ENCODE data around the gene SOS1.
"Not testable (repeated sequence)": the region's sequence is repeated elsewhere in the genome, so short reads cannot be mapped to it uniquely, and the experiment has no call there.

SOS1 gene

DNA sequence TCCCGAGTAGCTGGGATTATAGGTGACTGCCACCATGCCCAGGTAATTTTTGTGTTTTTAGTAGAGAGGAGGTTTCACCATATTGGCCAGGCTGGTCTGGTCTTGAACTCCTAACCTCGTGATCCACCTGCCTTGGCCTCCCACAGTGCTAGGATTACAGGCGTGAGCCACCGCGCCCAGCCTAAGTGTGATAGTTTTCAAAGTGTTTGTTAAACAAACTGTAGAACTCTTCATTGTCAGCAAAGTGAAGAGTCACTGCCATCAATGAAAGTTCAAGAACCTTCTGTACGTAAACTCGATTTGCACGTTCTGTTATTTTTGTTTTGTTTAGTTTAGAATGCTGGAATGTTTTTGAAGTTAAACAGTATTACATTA, 18.0 kb upstream of the SOS1 start:
- no peak for DNase-seq

DNA sequence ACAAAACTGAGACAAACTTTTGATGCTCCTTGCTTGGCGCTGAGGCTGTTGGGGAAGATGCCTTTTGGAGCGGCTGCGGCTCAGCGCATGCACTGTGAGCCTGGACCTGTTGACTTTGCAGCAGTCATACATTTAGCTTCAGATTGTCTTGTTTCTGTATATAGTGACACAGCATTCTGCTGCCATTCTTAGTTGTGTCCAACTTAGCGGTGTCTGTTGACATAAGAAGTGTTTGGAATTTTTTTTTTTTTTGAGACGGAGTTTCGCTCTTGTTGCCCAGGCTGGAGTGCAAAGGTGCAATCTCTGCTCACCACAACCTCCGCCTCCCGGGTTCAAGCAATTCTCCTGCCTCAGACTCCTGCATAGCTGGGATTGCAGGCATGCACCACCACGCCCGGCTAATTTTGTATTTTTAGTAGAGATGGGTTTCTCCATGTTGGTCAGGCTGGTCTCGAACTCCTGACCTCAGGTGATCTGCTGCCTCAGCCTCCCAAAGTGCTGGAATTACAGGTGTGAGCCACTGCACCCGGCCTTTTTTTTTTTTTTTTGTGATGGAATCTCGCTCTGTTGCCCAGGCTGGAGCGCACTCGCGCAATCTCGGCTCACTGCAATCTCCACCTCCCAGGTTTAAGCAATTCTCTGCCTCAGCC, 17.5 kb upstream of the SOS1 start:
- DNase-seq = not testable (repeated sequence)

DNA sequence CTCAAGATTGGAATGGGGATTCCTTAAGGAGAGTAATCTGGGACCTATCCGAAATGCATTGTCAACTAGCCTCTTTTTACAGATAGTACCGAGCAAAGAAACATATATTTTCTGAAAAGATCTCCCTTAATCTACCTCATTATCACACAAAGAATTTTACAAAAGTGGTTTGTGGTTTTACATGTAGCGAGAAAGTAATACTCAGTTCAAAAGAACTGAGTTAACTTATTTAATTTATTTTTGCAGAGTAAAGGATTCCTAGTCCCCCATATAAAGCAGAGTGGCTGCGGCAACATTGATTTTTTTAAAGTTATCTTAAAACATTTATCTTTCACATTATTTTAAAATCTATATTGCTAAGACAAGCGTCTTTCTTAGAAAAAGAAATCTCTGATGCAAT, 15.9 kb upstream of the SOS1 start:
- no peak for DNase-seq

DNA sequence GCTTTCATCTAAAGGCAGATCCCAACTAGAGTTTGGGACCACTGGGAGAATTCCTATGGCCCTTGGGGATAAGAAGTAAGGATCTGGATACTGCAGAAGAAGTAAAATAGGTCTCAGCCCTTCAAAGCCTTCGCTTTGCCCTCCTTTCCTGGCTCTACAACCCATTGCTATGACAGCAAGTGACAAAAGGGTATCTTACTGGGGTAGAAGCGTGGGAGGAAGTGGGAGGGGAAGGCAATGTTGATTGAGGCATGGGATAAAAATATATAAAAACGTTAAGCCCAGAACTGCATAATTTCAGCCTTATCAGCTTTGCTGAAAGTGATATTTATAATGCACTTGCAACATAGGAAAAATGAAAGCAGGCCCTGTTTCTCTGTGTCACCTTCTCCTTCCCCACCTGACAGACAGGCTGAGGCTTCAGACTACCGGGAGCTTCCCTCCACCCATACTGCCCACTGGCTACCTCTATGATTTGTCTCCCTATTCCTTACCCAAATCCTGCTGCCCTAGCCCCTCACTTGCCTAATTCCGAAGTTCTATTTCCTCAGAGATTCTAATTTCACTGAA, 14.9 kb upstream of the SOS1 start:
- DNase-seq = no peak

DNA sequence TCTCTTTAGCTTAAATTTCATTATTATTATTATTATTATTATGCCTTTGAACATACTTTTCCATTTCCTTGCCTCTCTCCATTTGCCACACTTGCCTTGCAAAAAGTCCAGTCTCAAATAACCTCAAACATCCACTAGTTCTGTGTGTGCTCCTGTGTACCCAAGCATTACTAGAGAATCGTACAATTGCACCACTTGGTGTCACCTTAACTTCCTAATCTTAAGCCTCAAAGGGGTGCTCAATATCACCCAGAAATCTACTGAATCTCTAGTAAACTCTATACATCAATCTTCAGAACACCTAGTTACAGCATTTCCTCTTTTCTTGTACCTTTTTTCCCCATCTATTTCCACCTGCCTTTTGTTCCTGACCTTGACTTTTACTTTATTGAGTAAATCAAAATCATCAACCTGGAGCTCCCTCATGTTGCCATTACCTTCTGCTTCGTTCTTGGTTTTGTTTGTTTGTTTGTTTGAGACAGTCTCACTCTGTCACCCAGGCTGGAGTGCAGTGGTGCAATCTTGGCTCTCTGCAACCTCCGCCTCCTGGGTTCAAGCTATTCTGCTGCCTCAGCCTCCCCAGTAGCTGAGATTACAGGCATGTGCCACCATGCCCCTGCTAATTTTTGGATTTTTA, 12.5 kb upstream of the SOS1 start:
- no peak for DNase-seq

DNA sequence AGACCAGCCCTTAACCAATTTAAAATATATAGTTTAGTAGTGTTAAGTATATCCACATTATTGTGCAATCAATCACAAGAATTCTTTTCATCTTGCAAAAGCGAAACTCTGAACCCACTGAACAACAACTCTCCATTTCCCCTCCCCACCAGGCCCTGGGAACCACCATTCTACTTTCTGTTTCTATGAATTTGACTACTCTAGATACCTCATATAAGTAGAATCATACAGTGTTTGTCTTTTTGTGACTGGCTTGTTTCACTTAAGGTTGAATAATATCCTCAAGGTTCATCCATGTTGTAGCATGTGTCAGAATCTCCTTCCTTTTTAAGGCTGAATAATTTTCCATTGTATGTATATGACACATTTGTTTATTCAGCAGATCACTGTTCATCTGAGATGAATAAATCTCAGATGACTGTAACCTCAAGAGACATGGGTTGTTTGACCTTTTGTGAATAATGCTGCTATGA, 8.1 kb upstream of the SOS1 start:
- peak; percentile 16 for DNase-seq

DNA sequence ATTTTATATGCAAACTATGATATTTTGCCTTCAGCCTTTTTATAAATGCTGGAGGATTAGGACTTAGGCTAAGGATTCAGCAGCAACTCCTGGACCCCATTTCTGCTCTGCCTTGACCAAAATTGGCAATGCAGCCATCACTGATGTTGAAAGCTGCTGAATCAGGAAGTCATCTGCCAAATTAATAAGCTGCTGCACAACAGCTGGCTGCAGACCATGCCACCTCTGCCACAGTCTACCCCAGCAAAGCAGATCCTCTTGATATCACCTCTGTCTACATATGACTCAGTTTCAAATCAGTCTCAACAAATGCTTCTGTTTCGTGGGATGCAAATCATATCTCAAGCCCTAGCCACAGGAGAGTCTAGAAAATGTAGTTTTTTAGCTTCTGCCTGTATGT, 7.1 kb upstream of the SOS1 start:
- no peak for DNase-seq

DNA sequence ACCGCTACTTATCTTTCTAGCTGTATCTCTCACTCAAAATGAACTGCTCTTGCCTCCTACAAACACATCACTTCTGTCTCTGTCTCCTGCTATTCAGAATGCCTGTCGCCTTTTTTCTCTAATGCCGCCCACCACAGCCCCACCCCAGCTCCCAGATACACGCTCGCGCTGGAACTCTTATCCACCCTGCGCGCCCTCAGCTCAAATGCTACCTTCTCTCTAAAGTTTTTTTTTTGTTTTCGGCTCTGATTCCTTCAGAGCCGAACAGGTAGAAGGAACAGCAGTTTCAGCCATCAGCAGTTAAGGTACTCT, 3.9 kb upstream of the SOS1 start:
- DNase-seq = no peak

DNA sequence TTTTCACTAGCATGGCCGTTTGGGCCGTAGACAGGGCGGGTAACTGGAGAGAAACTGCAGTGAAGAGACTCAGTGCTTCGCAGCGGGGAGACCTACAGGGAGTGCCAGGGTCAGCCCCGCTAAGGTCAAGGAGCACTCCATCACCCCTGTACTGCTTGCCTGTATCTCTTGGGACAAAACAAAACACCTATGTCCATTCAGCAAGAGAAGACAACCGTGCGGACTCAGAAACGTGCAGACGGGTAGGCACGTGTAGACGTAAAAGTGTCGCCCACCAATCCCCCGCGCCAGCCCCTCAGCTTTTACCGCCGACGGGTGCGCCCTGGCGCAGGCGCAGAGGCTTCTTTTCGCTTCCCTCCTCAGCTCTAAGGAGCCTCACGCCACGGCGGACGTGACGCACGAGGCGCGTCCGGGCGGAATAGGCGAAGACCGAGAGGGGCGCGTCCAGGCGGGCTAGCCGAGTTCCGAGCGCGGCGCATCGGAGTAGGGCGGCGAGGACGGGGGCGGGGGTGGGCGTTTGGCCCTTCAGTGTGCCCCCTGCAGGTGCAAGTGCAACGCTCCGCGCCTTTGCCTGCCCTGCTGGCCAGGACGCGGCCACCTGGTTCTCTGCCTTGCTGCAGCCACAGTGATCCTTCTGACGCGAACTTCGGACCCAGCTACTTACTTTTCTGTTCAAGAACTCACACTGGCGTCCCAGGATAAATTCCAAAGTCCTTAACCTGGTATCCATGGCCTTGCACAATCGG, 3.3 kb upstream of the SOS1 start:
- DNase-seq = peak; percentile 96

DNA sequence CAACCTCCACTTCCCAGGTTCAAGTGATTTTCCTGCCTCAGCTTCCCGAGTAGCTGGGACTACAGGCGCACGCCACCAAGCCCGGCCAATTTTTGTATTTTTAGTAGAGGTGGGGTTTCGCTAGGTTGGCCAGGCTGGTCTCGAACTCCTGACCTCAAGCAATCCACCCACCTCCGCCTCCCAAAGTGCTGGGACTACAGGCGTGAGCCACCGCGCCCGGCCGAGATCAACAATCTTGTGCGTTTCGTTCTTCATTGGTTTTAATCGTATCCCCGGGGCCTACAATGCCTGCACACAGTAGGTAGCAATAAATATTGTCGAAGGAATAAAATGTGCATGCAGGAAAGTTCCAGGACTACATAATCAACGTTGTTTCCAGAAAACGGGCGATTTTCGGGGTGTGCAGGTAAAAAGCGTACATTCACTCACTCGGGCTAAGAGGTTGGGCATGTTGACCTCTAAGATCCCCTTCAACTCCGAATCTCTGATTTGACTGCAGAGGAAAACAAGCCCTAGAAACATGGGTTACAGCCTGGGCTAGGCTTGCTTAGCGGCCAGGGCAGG, 2.7 kb upstream of the SOS1 start:
- no peak for DNase-seq

DNA sequence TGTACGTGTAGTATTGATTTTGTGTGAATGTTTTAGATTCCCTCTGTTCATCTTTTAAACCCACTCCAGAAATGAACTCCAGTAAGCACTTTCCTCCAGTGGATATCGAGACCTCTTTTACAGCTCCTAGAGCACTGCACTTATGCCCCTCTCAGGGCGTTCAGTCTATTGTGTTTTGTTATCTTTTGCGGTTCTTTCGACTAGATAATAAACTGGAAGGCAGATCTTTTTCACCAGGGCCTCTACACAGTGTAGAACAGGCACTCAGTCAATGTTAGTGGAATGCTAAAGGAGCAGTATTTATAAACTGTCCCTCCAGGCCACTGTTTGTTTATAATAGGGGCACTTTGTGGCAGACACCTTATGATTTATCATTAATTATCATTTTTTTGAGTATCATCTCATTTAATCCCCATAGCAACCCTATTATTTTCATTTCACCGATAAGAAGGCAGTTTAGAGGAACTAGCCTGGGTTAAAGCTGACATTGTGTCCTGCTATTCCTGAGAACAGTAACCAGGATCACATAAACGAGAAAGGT, 742 bp upstream of the SOS1 start:
- no peak for DNase-seq

DNA sequence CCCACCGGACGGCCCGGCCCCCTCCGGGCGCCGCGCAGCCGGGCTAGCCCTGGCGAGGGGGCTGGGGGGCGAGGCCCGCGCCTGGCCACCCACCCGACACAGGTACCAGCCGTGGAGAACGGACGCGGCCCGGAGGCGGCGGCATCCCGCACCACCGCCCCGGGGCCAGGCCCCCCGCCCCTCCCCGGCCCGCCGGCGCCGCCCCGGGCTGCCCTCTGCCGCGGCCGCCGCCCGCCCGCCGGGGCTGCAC, 405 bp downstream of the SOS1 start:
- no peak for DNase-seq

DNA sequence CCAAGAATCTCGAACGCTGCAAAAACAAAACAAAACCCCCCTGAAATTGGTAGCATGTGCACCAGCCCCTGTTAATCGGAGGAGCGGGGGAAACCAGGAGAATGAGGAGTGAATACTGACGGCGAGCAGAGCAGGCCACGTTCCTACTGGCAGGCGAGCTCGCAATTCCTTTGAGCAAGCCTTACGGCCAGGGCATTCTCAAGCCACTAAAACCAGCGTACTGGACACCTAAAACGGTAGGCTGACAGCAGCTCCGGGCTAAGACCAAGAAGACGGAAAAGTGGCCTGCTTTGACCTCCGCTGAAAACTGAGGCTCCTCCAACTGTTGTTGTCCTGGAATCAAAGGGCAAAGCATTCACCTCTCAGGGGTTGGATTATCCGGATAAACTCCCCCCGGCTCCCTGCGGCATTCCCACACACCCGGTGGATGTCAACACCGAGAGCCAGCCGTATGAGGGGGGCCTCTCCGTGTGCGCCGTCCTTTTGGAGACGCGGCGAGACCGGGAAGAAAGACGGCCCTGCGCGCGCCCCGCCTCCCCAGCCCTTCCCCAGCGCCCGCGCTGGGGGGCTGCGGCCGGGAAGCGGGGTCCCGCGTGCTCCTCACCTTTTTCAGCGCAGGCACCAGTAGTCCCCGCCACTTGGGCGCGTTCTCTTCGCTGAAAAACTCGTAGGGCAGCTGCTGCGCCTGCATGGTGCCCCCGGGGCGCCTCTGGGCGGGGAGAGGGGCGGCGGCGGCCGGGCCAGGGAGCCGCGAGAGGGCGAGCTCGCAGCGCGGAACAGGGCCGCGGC, 925 bp downstream of the SOS1 start:
- peak; percentile 51 for DNase-seq

DNA sequence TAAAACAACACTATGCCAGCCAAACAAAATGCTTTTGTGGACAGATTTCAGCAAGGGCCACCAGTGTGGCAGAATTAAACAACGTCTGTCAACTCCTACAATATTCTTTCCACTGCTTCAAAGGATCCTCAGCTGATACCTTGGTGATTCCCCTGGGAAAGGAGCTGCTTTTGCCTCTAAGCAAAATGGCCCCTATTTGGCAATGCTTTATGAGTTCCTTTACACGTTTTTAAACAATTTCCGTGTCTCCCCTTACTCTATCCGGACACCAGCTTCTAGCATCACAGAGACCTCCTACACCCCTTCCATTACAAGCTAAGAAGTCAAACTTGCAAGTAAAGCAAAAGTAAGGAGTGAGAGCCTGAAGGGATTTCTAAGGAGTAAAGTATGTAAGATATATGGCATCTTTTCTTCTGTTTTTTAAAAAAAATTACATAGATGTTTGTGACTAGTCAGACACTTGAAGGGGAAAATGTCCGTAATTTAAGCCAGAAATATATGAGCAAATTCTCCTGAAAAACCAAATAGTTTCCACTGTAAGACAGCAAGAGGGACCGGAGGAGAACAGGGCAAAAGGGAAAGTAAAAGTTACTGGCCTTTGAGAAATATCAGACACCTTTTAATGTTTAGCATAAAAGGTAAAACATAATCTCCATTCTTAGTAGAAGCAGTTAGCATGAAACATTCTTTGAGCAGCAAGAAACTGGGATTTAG, 1.9 kb downstream of the SOS1 start:
- no peak for DNase-seq

DNA sequence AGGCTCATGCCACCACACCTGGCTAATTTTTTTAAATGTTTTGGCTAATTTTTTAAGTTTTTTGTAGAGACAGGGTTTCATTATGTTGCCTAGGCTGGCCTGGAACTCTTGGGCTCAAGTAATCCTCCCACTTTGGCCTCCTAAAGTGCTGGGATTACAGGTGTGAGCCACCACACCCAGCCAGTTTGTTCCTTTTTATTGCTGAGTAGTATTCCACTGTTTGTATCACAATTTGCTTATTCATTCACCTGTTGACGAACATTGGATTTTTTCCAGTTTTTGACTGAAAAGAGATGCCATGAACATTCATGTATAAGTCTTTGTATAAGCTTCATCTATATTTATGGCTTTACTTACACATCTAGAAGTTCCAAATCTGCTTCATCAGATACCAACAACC, 5.3 kb downstream of the SOS1 start:
- DNase-seq = no peak

DNA sequence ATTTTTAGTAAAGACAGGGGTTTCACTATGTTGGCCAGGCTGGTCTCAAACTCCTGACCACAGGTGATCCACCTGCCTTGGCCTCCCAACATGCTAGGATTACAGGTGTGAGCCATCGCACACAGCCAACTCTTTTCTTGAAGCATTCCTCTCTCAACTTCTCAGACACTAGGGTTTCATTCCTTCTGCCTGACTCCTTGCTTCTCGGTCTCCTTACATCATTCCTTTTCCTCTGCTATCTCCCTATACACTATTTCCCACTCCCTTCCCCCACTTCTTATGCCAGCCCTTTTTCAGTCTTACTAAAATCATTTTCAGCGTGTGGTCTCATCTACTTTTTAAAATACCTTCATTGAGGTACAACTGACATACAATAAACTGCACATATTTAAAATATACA, 6.1 kb downstream of the SOS1 start:
- DNase-seq = peak; percentile 48

DNA sequence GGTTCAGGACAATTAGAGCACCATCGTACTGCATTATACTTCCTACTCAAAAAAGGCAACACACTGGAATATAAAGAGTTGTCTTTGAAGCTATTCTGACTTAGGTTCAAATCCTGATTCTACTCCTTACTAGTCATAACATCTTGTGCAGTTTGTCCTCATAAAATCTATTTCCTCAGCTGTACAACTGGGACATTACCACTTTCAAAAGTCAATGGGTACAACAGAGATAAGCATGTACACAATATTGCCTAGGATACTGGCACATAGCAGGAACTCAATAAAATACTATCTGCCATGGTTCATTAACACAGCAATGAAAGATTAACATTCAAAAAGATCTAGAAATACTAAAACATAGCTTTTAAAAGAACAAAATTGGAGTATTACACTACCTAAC, 11.3 kb downstream of the SOS1 start:
- DNase-seq = no peak

DNA sequence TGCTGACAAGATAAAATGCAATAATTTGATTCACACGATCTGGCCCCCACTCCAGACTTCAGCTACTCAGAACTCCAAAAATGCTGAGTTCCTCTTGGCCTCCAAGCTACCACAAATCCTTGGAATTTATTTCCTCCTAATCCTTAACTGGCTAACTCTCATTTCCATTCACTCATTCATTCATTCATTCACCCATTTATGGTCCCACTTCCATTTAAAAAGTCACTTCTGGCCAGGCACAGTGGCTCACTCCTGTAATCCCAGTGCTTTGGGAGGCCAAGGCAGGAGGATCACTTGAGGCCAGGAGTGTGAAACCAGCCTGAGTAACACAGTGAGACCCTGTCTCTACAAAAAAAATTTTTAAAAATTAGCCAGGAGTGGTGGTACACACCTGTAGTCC, 12.5 kb downstream of the SOS1 start:
- DNase-seq = no peak

DNA sequence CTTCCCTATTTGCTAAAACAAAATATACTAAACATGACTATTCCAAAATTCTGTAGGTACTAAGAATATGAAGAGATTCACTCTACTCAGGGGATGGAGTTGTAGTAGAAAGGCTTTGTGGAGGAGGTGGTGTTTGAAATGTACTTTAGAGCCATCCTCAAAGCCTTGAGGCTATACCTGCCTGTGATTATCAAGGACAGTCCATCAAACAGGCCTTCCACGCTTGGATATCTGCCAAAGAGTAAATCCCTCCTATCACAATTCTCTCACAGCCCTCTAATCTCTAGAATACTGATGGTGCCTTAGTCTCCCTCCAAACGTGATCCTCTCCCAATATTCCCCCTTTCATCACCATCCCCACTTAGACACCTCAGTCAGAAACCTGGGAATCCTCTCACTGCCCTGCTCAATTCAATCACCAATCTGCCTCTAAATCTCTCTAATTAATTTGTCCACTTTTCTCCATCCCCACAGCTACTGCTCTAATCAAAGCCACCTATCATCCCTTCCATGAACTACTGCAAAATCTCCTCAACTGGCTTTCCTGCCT, 13.1 kb downstream of the SOS1 start:
- no peak for DNase-seq

DNA sequence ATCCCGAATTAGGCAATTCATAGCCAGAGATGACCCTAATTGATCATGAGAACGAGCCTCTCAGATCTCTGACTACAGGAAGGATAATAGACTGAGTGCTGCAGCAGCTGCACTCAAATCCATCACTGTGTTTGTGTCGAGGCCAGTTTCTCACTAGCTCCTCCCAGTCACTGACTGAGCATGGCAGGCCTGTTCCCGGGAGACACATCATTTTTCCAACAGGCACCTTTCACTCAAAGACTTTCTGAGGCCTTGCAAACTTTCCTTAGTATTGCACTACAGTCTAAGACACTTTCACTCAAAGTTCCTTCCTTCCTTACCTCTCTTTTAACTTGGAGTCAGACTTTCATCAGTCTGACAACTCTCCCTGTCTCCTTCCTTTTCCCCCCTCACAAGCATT, 13.7 kb downstream of the SOS1 start:
- peak; percentile 19 for DNase-seq

DNA sequence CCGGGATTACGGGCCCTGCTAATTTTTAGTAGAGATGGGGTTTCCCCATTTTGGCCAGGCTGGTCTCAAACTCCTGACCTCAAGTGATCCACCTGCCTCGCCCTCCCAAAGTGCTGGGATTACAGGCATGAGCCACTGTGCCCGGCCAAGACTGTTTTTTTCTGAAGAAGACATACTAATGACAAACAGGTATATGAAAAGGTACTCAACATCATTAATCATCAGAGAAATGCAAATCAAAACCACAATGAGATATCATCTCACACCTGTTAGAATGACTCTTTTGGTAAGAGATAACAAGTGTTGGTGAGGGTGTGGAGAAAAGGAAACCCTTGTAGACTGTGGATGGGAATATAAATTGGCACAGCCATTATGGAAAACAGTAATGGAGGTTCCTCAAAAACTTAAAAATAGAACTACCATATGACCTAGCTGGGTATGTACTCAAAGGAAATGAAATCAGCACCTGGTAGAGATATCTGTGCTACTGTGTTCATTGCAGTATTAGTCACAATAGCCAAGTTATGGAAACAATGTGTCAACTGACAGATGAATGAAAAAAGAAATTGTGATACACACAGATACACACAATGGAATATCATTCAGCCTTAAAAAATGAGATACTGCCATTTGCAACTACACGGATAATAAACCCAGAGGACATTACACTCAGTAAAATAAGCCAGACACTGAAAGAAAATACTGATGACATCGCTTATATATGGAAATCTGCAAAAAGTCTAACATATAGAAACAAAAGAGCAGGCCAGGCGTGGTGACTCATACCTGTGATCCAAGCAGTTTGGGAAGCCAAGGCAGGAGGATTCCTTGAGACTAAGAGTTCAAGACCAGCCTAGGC, 20.8 kb downstream of the SOS1 start:
- peak; percentile 28 for DNase-seq
